WERI-Rb-1 (cell line): ENCODE data around the gene ZNF124.
A peak's percentile ranks its signal among the peaks of the same experiment; 100 is the strongest.
"Not testable (repeated sequence)": the region's sequence is repeated elsewhere in the genome, so short reads cannot be mapped to it uniquely, and the experiment has no call there.

Source experiments
- DNase-seq: peaks from one replicate; pipeline ENCODE4 v3.0.0-alpha.2; 2020
- H3K27ac ChIP-seq: fragments of 250-450 bp; sonication (Bioruptor Pico); 2 replicates; pipeline ENCODE4 v1.5.1; 2020; ENCODE audit warnings: mild to moderate bottlenecking, moderate library complexity
- H3K27me3 ChIP-seq: fragments of 250-450 bp; sonication (Bioruptor Pico); 2 replicates; pipeline ENCODE4 v1.5.1; 2021; ENCODE audit warnings: mild to moderate bottlenecking, low read depth, moderate library complexity; ENCODE audit not compliant: insufficient read depth, severe bottlenecking
- H3K36me3 ChIP-seq: fragments of 250-450 bp; sonication (Bioruptor Pico); 2 replicates; pipeline ENCODE4 v1.5.1; 2020; ENCODE audit warnings: mild to moderate bottlenecking, moderate library complexity
- H3K4me3 ChIP-seq: 2 replicates; pipeline ENCODE4 v1.5.1; 2011; ENCODE audit warnings: low read depth, mild to moderate bottlenecking, control low read depth, low read length
- H3K9me3 ChIP-seq: fragments of 250-450 bp; sonication (Bioruptor Pico); 2 replicates; pipeline ENCODE4 v1.5.1; 2021; ENCODE audit warnings: mild to moderate bottlenecking, moderate library complexity; ENCODE audit not compliant: severe bottlenecking
- CTCF ChIP-seq: IDR thresholded peaks from 2 replicates; pipeline ENCODE4 v1.5.1; 2011; ENCODE audit warnings: low read depth, mild to moderate bottlenecking, control low read depth, inconsistent platforms, low read length

The ZNF124 gene

GRCh38 chr1:247145279-247145678 lies 26.5 kb downstream of the ZNF124 start:
- H3K9me3 ChIP-seq = peaks cover 17% of the 10 kb centered on the region

GRCh38 chr1:247139557-247139956 lies 32.3 kb downstream of the ZNF124 start:
- Histone ChIP-seq H3K9me3 (peaks cover 28% of the 10 kb centered on the region), H3K36me3 (peaks cover 28% of the 10 kb centered on the region)
- DNase-seq, H3K27ac ChIP-seq, H3K4me3 ChIP-seq, H3K27me3 ChIP-seq: not testable (repeated sequence)

More at GRCh38 chr1:247145279-247145678, 26.5 kb downstream of the ZNF124 start:
- DNase-seq = no peak
- Histone ChIP-seq H3K4me3 (no peak overlapping the region), H3K27me3 (no peaks in the 10 kb centered on the region), H3K36me3 (peaks cover 51% of the 10 kb centered on the region), H3K27ac (no peak overlapping the region)
- no peak for TF ChIP-seq CTCF

GRCh38 chr1:247131236-247131635 lies 40.6 kb downstream of the ZNF124 start:
- Histone ChIP-seq H3K9me3 (peaks cover 2% of the 10 kb centered on the region), H3K4me3 (no peak overlapping the region), H3K36me3 (peaks cover 9% of the 10 kb centered on the region), H3K27ac (peak overlapping the region; percentile 64), H3K27me3 (no peaks in the 10 kb centered on the region)
- TF ChIP-seq CTCF = no peak
- peak; percentile 94 for DNase-seq

GRCh38 chr1:247127519-247128282 lies 44.1 kb downstream of the ZNF124 start:
- not testable (repeated sequence) for H3K27me3 ChIP-seq, H3K27ac ChIP-seq, H3K4me3 ChIP-seq, H3K9me3 ChIP-seq, DNase-seq
- peaks cover 10% of the 10 kb centered on the region for H3K36me3 ChIP-seq

GRCh38 chr1:247126601-247127000 lies 45.2 kb downstream of the ZNF124 start:
- not testable (repeated sequence) for H3K9me3 ChIP-seq, H3K27ac ChIP-seq, H3K4me3 ChIP-seq, H3K27me3 ChIP-seq, DNase-seq
- H3K36me3 ChIP-seq = peaks cover 10% of the 10 kb centered on the region

- not testable (repeated sequence) for H3K9me3 ChIP-seq, DNase-seq, H3K27ac ChIP-seq, H3K27me3 ChIP-seq, H3K4me3 ChIP-seq
- peaks cover 10% of the 10 kb centered on the region for H3K36me3 ChIP-seq
These were observed 45.7 kb downstream of the ZNF124 start for GRCh38 chr1:247126166-247126565.

- TF ChIP-seq CTCF = no peak
- H3K9me3 ChIP-seq = peaks cover 5% of the 10 kb centered on the region
- H3K27me3 ChIP-seq = no peaks in the 10 kb centered on the region
- H3K36me3 ChIP-seq = peaks cover 4% of the 10 kb centered on the region; the same call in 1 of the 2 replicates
- no peak for DNase-seq
- no peak overlapping the region for H3K4me3 ChIP-seq
- H3K27ac ChIP-seq = no peak overlapping the region
These were observed 50.4 kb downstream of the ZNF124 start for GRCh38 chr1:247121382-247121781.

- not testable (repeated sequence) for H3K9me3 ChIP-seq, DNase-seq, H3K36me3 ChIP-seq, H3K4me3 ChIP-seq, H3K27ac ChIP-seq, H3K27me3 ChIP-seq
These were observed 51.5 kb downstream of the ZNF124 start for GRCh38 chr1:247120408-247120668.
